BE2C (cell line): ENCODE data around the gene ANKIB1.

Experiments used
- DNase-seq: peaks from one replicate; pipeline ENCODE4 v3.0.0-alpha.2; 2020
- H3K27me3 ChIP-seq: fragments of 250-450 bp; sonication (Bioruptor Pico); 2 replicates; pipeline ENCODE4 v1.5.1; 2020; ENCODE audit warnings: mild to moderate bottlenecking
- H3K36me3 ChIP-seq: fragments of 250-450 bp; sonication (Bioruptor Pico); 2 replicates; pipeline ENCODE4 v1.5.1; 2020; ENCODE audit warnings: mild to moderate bottlenecking
- H3K4me1 ChIP-seq: fragments of 250-450 bp; sonication (Bioruptor Pico); 2 replicates; pipeline ENCODE4 v1.5.1; 2020
- H3K4me3 ChIP-seq: 2 replicates; pipeline ENCODE4 v1.5.1; 2011; ENCODE audit warnings: low read depth, low read length
- H3K9me3 ChIP-seq: fragments of 250-450 bp; sonication (Bioruptor Pico); 2 replicates; pipeline ENCODE4 v1.5.1; 2020
- TF ChIP-seq, protein P1 (sequence below): IDR thresholded peaks from 2 replicates; pipeline ENCODE4 v1.5.1; 2012; ENCODE audit warnings: mild to moderate bottlenecking, low read depth, low read length

The ANKIB1 gene

DNA sequence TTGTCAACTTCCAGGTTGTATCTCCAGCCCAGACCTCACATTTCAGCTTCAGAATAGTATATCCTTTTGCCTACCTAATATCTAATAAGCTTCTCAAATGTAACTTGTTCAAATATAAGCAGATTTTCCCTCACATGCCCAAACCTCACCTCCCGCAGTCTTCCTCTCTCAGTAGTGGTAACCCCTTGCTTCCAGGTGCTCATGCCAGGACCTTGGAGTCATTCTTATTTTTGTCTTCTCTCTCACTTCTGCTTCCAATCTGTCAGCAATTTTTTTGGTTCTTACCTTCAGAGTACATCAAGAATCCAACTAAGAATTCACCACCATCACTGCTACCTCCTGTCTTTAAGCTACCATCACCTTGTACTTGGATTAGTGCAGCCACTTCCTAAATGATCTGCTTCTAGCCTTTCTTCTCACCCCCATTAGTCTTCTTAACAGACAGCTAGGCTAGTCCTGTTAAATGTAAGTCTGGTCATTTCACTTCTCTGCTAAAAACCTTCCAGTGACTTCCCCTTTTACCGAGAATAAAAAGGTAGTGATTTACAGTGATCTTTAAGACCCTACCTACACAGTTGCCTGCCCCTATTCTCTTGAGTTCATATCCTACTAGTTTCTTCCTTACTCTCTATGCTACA is 14.0 kb downstream of the ANKIB1 start:
- H3K9me3 ChIP-seq, result no peaks in the 10 kb centered on the region
- TF ChIP-seq, protein P1, sequence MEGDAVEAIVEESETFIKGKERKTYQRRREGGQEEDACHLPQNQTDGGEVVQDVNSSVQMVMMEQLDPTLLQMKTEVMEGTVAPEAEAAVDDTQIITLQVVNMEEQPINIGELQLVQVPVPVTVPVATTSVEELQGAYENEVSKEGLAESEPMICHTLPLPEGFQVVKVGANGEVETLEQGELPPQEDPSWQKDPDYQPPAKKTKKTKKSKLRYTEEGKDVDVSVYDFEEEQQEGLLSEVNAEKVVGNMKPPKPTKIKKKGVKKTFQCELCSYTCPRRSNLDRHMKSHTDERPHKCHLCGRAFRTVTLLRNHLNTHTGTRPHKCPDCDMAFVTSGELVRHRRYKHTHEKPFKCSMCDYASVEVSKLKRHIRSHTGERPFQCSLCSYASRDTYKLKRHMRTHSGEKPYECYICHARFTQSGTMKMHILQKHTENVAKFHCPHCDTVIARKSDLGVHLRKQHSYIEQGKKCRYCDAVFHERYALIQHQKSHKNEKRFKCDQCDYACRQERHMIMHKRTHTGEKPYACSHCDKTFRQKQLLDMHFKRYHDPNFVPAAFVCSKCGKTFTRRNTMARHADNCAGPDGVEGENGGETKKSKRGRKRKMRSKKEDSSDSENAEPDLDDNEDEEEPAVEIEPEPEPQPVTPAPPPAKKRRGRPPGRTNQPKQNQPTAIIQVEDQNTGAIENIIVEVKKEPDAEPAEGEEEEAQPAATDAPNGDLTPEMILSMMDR, result no peak
- H3K36me3 ChIP-seq, result no peaks in the 10 kb centered on the region
- H3K4me3 ChIP-seq, result no peak overlapping the region
- DNase-seq, result no peak
- no peaks in the 10 kb centered on the region for H3K4me1 ChIP-seq
- no peaks in the 10 kb centered on the region for H3K27me3 ChIP-seq

DNA sequence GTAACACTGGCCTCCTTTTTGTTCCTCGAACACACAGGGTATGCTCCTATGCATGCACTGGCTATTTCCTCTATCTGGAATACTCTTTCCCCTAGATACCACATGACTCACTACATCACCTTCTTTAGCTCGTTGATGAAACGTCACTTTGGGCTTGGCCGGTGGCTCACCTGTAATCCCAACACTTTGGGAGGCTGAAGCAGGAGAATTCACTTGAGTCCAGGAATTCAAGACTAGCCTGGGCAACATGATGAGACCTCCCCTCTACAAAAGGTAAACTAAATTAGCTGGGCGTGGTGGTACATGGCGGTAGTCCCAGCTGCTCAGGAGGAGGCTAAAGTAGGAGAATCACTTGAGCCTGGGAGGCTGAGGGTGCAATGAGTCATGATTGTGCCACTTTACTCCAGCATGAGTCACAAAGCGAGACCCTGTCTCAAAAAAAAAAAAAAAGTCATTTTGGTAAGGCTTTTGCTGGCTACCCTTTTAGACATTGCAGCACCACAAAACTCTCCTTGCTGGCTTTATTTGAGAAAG is 14.5 kb downstream of the ANKIB1 start:
- TF ChIP-seq, protein P1, result no peak
- H3K36me3 ChIP-seq, result no peaks in the 10 kb centered on the region
- no peak overlapping the region for H3K4me3 ChIP-seq
- no peak for DNase-seq
- no peaks in the 10 kb centered on the region for H3K27me3 ChIP-seq
- no peaks in the 10 kb centered on the region for H3K4me1 ChIP-seq
- no peaks in the 10 kb centered on the region for H3K9me3 ChIP-seq

DNA sequence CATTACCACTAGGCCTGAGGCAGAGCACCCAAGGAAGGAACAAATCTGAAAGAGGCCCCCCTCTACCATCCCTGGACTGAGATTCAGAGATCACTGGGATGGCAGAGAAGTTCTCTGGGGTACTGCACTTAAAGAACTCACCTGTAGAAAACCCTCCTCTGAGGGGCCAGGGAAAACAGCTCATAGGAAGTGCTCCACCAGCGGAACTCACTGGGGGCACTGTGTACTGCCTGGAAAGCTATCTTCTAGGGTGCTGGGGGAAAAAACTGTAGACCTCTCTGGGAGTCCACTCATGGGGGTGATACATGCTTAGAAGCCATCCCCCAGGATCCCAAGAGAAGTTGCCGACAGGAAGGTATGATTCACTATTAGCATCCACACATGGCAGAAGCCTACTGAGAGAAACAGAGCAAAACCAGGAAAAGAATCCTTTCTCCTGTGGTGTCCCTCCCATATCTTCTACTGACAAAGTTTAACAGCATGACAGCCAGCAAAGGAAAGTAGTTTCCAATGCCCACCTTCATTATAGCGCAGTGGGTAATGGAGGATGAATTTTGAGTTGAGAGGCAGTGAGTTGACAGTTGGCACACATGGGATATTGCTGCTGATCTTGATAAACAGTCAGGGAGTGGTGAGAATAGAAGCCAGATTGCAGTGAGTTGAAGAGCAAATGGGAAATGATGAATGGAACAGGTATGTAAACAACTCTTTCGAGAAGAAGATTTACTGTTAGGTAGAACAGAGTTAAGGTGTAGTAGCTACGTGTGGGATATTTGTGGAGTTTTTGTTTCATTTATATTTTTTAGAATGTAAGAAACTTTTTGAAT is 20.9 kb downstream of the ANKIB1 start:
- Histone ChIP-seq H3K4me3 (no peak overlapping the region), H3K4me1 (no peaks in the 10 kb centered on the region; the same call in 1 of the 2 replicates), H3K27me3 (no peaks in the 10 kb centered on the region), H3K9me3 (no peaks in the 10 kb centered on the region), H3K36me3 (no peaks in the 10 kb centered on the region)
- DNase-seq, result no peak
- TF ChIP-seq, protein P1, result no peak

DNA sequence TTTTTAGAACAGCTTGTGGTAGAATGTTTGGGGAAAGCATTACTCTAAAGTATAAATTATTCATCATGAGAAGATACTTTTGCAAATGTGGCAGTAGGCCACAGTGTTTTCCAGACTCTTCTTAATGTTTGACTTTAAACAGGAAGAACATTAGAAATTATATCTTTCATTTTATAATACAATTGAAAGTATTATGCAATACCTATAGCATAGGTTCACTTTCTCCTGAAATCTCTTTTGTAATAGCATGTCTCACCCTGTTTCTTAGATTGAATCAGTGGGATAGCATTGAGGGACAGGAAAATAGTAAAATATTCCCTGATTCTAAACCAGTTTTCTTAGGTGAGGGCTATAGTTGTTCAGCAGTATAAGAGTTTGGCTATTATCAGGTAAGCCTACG is 23.1 kb downstream of the ANKIB1 start:
- no peaks in the 10 kb centered on the region for H3K36me3 ChIP-seq
- TF ChIP-seq, protein P1, result no peak
- no peaks in the 10 kb centered on the region for H3K9me3 ChIP-seq
- H3K27me3 ChIP-seq, result no peaks in the 10 kb centered on the region
- no peak for DNase-seq
- H3K4me1 ChIP-seq, result no peaks in the 10 kb centered on the region; the same call in 1 of the 2 replicates
- no peak overlapping the region for H3K4me3 ChIP-seq

DNA sequence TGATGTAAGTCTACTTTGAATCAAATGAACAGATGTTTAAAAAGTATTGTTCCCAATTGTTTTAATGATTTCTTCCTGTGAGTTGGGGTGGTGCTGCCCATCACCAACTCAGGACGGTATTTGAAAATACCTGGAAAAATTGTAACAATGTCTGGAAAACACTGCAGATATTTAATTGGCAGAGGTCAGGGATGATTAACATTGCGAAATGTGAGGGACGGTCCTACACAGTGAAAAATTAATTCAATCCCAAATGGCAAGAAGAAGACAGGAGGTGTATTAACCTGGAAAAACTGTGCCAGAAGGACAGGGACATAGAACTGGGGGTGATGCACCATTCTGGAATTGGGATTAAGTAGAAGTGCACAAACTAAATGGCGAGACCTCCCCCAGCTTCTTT is 29.6 kb downstream of the ANKIB1 start:
- H3K9me3 ChIP-seq, result no peaks in the 10 kb centered on the region
- no peaks in the 10 kb centered on the region for H3K36me3 ChIP-seq
- no peak overlapping the region for H3K4me3 ChIP-seq
- H3K4me1 ChIP-seq, result no peaks in the 10 kb centered on the region
- H3K27me3 ChIP-seq, result no peaks in the 10 kb centered on the region
- TF ChIP-seq, protein P1, result no peak
- no peak for DNase-seq

DNA sequence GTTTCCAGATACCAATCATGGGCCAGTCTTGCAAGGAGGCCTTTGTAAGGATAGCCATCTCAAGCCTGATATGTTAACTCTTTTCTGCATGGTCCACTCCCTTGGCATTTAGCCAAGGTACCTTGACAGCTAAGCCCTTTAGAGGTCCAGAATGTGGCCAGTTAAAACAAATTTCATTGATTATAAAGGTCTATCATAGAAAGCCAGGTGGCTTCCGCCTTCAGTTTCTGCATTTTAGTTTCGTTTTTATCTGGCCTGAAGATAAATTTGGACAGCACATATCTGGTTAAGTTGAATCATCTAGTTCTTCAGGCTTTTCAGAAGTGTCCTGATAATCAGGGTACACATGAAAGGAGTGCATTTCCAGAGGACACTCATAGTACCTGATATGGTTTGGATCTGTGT is 30.7 kb downstream of the ANKIB1 start:
- Histone ChIP-seq H3K4me3 (no peak overlapping the region), H3K4me1 (no peaks in the 10 kb centered on the region), H3K9me3 (no peaks in the 10 kb centered on the region), H3K36me3 (no peaks in the 10 kb centered on the region), H3K27me3 (no peaks in the 10 kb centered on the region)
- DNase-seq, result no peak
- TF ChIP-seq, protein P1, result no peak
